ENCODE data around the gene RABGAP1L.
"Not testable (repeated sequence)": the region's sequence is repeated elsewhere in the genome, so short reads cannot be mapped to it uniquely, and the experiment has no call there.

RABGAP1L gene

GRCh38 chr1:174244017-174244416, 84.7 kb downstream of the RABGAP1L start:
- no peak overlapping the region for H3K4me3 Mint-ChIP-seq
- H3K27ac Mint-ChIP-seq = no peak overlapping the region
- peaks cover 18% of the 10 kb centered on the region for H3K36me3 Mint-ChIP-seq (ENCODE audit: low read depth)
- H3K9me3 Mint-ChIP-seq = peaks cover 4% of the 10 kb centered on the region
- TF ChIP-seq CTCF (IDR thresholded peaks at IDR 0.05; ENCODE audit: unreplicated experiment in 3 of 3) = no peak
- no peaks in the 10 kb centered on the region for H3K27me3 Mint-ChIP-seq (ENCODE audit: low read depth)
- H3K4me1 Mint-ChIP-seq = no peaks in the 10 kb centered on the region

GRCh38 chr1:174247472-174247871, 88.2 kb downstream of the RABGAP1L start:
- Mint-ChIP-seq H3K4me3 (no peak overlapping the region), H3K27me3 (ENCODE audit: low read depth) (no peaks in the 10 kb centered on the region), H3K9me3 (no peaks in the 10 kb centered on the region), H3K27ac (no peak overlapping the region), H3K36me3 (ENCODE audit: low read depth) (peaks cover 13% of the 10 kb centered on the region), H3K4me1 (no peaks in the 10 kb centered on the region)
- no peak for TF ChIP-seq CTCF (IDR thresholded peaks at IDR 0.05; ENCODE audit: unreplicated experiment in 3 of 3)

GRCh38 chr1:174248041-174248440, 88.7 kb downstream of the RABGAP1L start:
- Mint-ChIP-seq H3K4me3 (no peak overlapping the region), H3K27ac (no peak overlapping the region), H3K9me3 (no peaks in the 10 kb centered on the region), H3K4me1 (no peaks in the 10 kb centered on the region), H3K27me3 (ENCODE audit: low read depth) (no peaks in the 10 kb centered on the region), H3K36me3 (ENCODE audit: low read depth) (peaks cover 8% of the 10 kb centered on the region)
- no peak for TF ChIP-seq CTCF (IDR thresholded peaks at IDR 0.05; ENCODE audit: unreplicated experiment in 3 of 3)

GRCh38 chr1:174256386-174256785, 97.1 kb downstream of the RABGAP1L start:
- not testable (repeated sequence) for H3K9me3 Mint-ChIP-seq; H3K27ac Mint-ChIP-seq; H3K4me3 Mint-ChIP-seq; H3K4me1 Mint-ChIP-seq; H3K27me3 Mint-ChIP-seq (ENCODE audit: low read depth); H3K36me3 Mint-ChIP-seq (ENCODE audit: low read depth)

GRCh38 chr1:174258148-174258550, 98.8 kb downstream of the RABGAP1L start:
- H3K4me3 Mint-ChIP-seq = no peak overlapping the region
- peaks cover 8% of the 10 kb centered on the region for H3K36me3 Mint-ChIP-seq (ENCODE audit: low read depth)
- H3K4me1 Mint-ChIP-seq = no peaks in the 10 kb centered on the region
- no peak overlapping the region for H3K27ac Mint-ChIP-seq
- peak; percentile 45 to 67 (median 47) for TF ChIP-seq CTCF (IDR thresholded peaks at IDR 0.05; ENCODE audit: unreplicated experiment in 3 of 3)
- H3K27me3 Mint-ChIP-seq (ENCODE audit: low read depth) = no peaks in the 10 kb centered on the region
- no peaks in the 10 kb centered on the region for H3K9me3 Mint-ChIP-seq

GRCh38 chr1:174262349-174263241, 103.3 kb downstream of the RABGAP1L start:
- TF ChIP-seq CTCF (IDR thresholded peaks at IDR 0.05; ENCODE audit: unreplicated experiment in 3 of 3) = peak; percentile 66 to 77 (median 71)
- H3K4me3 Mint-ChIP-seq = no peak overlapping the region
- peaks cover 8% of the 10 kb centered on the region for H3K4me1 Mint-ChIP-seq
- H3K9me3 Mint-ChIP-seq = no peaks in the 10 kb centered on the region
- no peaks in the 10 kb centered on the region for H3K27me3 Mint-ChIP-seq (ENCODE audit: low read depth)
- no peaks in the 10 kb centered on the region for H3K36me3 Mint-ChIP-seq (ENCODE audit: low read depth)
- H3K27ac Mint-ChIP-seq = no peak overlapping the region
